ENCODE results near the gene OR10T2.
"Not testable (repeated sequence)": the region's sequence is repeated elsewhere in the genome, so short reads cannot be mapped to it uniquely, and the experiment has no call there.

Gene OR10T2

DNA sequence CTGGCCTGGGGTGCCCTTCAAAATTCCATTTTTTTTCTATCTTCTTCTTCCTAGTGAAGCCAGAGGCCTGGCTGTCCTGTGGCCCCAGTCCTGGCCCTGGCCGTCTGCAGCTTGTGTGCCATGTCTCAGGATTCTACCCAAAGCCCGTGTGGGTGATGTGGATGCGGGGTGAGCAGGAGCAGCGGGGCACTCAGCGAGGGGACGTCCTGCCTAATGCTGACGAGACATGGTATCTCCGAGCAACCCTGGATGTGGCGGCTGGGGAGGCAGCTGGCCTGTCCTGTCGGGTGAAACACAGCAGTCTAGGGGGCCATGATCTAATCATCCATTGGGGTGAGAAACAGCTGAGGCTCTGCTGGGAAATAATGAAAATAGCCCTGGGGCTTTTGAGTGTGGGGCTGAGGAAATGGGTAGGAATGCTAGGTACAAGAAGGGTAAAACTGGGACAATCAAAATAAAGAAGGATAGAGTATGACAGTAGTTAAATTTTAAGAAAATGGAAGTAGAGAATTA is 43.4 kb downstream of the OR10T2 start:
- no peak for DNase-seq (ENCODE audit: low read depth)

DNA sequence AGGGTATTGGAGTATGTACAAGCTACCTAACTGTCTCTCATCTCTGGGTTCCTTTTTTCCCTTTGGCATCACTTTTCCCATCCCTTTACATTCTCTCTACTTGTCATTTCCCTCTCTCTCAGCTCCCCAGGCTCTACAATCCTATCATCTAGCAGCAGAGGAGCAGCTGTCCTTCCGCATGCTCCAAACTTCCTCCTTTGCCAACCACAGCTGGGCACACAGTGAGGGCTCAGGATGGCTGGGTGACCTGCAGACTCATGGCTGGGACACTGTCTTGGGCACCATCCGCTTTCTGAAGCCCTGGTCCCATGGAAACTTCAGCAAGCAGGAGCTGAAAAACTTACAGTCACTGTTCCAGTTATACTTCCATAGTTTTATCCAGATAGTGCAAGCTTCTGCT is 45.0 kb downstream of the OR10T2 start:
- no peak for DNase-seq (ENCODE audit: low read depth)

DNA sequence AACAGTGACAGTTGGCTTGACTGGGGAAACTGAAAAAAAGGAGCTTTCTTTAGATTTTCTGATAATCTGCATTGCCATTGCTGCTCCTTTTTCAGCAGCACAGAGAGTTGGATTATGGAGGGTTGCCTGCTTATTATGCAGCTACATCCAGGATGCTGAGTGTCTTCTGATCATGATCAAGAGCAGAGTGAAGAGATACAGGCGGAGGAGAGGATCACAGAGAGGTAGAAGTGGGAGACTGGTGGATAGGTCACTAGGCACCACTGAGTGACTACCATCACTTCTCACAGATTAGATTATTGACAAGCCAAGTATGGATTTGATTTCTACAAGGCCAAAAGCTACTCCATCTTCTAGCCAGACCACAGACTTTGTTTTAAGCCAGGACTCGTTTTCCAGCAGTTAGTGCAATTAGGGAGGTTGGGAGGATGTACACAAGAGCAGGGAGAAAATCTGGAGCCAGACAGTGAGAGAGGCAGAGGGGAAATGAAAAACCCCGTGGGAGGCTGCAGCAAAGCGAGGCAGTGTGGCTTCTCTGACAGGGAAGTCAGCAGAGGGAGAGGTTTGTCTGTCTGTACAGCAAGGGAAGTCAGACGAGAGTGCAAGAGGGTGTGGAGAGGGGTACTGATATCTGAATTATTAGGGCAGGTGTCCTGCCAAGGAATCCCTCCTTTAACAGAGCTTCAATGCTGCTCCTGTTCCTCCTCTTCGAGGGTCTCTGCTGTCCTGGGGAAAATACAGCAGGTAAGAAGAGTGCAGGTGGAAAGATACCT is 45.8 kb downstream of the OR10T2 start, which contains the start of gene CD1E:
TSS of gene CD1E (plus strand) at position 592 of the 773 bp plus-strand sequence. CDS start at position 687, 95 bp downstream.
- DNase-seq (ENCODE audit: low read depth) = no peak

DNA sequence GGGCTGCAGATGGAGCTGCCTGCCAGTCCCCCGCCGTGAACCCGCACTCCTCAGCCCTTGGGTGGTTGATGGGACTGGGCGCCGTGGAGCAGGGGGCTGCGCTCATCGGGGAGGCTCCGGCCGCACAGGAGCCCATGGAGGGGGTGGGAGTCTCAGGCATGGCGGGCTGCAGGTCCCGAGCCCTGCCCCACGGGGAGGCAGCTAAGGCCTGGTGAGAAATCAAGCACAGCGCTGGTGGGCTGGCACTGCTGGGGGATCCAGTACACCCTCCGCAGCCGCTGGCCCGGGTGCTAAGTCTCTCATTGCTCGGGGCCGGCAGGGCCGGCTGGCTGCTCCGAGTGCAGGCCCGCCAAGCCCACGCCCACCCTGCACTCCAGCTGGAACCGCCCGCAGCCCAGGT is 50.3 kb downstream of the OR10T2 start:
- not testable (repeated sequence) for DNase-seq (ENCODE audit: low read depth)

All from activated T-cell treated with anti-CD3 and anti-CD28 coated beads for 48 hours (primary cell).